Stimulated activated CD8-positive, alpha-beta memory T cell treated with anti-CD3 and anti-CD28 coated beads, Interleukin-12 subunit alpha, Interleukin-12 subunit beta, amount 100 ng/mL, for 4 hours (primary cell): ENCODE data around the gene AGBL4.

Experiments
- DNase-seq: peaks from one replicate; pipeline ENCODE4 v3.0.0-alpha.2; 2020; ENCODE audit warnings: low read depth

The AGBL4 gene

DNA sequence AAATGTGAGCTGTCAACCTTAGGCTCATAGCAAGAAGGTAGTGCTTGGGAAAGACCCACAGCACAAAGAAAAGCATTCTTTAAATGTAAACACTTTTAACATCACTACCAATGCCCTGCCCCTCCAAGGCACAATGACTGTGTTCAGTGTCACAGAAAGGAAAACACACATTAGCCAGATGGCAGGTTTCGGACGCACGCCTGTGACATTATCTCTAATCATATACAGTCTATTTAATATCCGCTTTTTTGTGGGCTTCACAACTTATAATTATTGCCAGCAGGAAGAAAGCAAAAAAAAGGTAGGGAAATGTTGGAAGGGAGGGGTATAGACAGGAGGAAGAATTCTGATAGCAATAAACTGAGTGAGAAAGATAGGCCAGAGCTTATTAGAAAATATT lies 1134.7 kb downstream of the AGBL4 start:
- DNase-seq = no peak

DNA sequence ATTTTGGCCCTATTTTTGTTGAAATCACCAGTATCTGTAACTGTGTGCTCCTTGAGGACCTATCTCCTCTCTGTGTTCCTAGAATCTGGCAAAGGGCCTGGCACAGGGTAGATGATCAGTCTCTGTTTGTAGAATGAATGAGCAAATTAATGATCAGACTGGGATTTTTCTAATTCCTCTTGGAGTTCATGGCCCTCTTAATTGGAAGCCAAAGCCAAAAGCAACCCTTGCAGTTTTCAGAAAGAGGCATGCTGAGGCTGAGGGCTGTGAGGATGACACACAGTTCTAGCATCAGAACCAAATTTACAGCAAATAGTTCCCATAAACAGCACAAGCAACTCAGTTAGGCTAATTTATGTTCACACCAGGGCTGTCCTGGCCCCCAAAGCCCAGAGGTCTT lies 1136.0 kb downstream of the AGBL4 start:
- no peak for DNase-seq

DNA sequence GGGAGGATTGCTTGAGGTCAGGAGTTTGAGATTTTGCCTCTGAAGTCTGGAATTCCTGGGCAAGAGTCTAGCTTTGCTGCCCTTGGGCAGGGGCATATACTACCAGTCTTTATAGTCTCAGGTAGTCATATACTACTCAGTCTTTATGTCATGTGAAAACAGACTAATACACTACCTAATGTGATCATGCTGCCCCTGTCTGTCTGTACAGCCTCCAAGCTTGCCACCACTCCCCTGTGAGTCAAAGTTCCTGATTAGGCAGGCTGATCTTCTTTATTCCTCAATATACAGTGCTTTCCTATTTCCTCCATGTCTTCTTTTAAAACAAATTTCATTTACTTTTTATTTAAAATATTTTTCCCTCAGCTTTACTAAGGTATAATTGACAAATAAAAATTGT lies 1141.7 kb downstream of the AGBL4 start:
- no peak for DNase-seq

DNA sequence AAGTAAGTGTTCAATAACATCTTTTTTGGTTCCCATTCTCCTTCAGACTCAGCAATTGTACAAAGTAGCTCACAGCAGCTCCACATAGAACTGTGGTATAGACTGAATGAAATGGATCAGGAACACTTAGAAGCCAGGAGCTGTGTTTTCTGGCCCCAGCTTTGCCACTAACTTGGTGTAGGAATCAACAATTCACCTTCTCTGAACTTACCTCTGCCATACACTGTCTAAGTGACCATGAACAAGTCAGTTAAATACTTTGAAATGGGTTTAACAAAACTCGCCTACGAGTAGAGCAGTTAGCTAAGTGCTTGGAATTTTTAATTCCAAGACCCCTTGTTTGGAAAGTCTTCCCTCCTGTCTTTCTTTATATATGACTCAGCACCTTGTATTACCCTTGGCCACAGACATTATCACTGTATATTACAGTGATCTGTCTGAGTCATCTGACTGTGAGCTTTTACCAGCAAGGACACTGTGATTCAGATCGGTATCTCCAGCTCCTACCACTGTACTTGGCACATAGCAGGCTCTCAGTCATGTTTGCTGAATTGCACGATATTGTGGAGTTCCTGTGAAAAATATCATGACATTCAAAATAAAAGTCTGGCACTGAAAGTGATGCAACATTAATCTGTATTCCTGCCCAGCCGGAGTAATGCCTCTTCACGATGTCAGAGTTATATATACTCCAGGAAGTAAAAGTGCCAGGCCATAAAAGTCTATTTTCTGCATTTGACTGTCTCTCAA lies 1145.4 kb downstream of the AGBL4 start:
- DNase-seq = no peak

DNA sequence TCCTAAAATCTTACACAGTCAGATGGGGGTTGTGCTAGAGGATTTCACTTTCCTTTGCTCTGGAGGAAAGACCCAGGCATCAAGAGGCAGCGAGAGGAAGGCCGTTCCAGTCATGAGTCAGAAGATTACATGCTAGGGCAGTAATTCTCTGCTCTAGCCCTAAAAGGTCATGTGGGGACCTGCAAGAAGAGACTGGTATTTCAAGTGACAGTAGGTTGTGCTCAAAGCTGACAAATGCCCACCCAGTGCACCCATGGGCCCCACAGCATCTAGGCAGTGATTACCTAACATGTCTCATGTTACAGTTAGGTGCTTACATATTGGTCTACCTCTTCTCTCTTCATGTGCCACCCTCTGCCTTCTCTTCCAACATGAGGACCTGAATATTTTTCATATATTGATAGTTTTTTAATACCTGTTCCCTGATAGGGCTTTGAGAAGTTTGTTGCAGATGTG lies 1147.4 kb downstream of the AGBL4 start:
- DNase-seq = no peak

DNA sequence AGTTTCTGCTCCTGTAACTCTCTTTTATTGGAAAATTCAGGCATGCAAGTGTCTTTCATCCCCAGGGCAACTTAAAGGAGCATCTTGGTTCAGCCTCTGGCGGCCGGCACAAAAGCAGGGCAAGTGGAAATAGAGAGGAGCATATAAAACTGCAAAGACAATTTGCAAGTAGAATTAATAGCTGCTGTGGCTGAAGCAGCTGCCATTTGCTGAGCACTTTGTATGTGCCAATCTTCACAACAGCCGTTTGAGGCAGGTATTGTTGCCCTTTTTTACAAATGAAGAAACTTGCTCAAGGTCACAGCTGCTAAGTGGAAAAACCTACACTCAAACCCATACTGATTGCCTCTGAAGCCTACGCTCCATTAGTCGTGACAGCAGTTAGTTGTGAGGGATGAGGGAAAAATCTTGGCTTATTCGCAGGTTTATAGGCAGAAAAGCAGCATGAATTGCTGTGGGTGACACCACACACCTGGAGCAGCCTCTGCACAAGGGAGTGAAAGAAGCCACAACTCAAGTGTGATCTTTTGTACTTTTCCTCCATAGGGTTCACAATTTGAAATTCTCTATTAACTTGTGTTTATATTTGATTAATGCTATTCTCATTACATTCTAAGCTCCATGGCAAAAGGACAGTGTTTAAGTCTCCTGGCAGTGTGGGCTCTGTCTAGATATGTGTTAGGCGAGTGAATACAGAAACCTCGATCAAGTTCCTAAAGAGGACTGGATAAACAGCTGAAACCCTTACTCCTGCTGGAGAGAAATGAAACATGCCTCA lies 1148.0 kb downstream of the AGBL4 start:
- DNase-seq = no peak

DNA sequence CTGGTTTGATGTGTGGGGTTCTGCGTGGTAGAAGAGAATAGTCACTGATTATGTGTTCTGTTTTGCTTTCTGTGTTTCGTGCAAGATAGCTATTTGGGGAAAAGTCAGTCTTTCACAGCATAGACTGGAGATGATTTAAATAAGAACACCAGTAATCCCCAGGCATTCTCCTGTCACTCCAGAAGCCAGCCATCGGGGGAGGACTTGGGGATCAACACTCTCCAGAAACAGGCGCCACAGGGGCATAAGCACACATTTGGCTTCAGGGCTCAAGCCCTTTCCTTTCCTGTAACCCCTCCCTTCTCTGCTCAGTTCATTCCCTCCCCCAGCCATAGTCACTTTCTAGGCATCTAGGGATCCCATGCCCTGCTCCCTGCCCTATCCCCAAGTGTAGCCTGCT lies 1149.8 kb downstream of the AGBL4 start:
- DNase-seq = no peak

DNA sequence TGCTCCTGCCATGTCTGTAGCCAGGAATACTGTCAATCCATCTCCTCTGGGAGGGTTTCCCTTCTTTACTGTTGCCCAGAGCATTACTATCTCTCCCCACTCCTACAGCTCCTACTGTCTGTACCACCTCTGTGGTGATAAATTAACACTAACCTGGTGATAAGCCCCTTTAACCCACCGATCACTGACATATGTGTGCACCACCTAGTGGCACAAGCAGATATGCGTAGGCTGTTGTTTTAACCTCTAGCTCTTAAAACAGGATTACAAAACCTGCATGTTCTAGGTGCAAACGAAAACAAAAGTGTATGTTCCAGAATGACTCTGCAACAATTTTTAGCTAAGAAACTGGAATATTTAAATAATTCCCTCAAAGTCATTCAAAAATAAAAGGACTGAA lies 1153.2 kb downstream of the AGBL4 start:
- no peak for DNase-seq

DNA sequence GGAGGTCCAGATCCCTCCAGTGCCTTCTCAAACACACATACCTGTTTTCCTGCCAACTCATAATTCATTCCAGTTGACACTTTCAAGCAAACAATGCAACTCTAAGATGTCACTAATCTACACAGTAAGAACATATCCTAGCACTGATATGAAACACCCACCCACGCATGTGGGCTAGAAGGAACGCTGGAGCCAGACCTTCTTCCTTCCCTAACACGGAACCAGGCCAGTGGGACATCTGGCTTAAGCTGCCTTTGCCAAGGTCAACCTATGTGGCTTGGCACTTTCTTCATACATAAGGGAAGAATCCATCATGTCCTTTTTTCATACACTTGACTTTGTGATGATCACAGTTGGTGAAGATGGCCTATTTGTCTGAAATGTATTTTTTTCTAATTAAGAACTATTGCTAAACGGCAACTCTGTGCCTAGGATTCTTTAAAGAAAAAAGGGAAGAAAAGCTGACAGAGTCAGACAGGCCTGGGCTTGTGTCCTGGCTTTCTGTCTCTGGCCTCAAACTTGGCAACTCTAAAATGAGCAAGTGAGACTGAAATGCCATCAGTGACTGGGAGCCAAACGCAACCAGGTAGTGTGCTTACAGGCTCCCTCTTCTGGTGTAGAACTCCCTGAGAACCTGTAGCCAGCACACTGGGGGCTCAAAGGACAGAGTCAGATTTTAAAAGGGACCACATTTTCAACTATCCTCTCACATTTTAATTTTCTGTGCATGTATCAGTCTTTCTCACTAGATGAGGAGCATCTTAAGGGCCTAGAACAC lies 1154.4 kb downstream of the AGBL4 start:
- no peak for DNase-seq

DNA sequence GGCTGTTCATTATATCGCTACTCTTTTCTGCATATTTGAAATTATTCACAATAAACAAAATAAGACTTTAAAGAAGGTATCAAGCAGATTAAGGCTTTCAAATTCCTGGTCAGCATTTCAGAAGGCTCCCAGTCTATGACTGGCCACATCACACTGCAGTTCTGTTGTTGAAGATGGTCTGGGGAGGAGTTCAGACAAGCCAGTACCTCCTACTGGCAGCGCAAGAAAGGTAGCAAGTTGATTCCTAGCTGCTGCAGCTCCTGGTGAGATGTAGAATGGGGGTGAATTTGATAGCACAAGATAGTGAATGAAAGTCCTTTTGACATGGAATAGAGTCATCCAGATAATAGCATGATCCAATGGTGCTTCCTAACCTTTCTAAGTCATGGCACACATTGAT lies 1158.8 kb downstream of the AGBL4 start:
- no peak for DNase-seq

DNA sequence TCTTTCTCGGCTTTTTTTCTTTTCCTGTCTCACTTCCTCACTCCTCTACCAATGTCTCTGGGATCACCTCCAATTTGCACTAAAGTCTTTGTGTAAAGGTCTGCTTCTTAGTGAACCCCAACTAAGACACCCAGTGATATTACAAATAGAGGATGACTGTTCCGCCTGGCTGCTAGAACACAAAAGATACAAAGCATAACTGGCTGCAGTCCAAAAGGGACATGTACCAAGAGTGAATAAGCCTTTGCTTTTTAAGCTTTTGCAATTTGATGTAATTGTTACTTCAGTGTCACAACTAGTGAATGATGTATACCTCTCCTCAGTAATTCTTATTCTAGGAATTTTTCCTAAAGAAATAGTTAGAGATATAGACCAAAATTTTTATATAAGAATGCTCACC lies 1164.3 kb downstream of the AGBL4 start:
- no peak for DNase-seq

DNA sequence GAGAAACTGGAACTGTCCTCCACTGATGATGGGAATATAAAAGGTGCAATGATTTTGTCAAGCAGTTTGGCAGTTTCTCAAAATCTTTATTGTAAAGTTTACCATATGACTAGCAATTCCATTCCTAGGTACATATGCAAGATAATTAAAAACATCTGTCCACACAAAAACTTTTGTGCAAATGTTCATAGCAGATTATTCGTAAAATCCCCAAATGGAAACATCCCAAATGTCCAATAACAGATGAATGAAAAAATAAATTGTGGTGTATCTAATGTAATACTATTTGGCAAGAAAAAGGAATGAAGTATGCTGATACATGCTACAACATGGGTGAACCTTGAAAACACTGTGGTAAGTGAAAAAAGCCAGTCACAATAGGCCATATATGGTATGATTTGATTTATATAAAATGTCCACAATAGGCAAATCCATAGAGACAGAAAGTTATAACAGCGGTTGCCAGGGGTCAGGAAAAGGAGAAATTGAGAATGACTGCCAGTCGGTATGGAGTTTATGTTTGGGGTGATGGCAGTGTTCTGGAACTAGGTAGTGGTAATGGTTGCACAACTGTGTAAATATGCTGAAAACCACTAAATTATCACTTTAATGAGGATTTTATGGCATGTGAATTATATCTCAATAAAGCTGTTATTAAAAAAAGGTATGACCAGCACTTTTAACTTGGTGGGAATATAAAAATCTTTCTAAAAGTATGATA lies 1165.4 kb downstream of the AGBL4 start:
- DNase-seq = no peak

DNA sequence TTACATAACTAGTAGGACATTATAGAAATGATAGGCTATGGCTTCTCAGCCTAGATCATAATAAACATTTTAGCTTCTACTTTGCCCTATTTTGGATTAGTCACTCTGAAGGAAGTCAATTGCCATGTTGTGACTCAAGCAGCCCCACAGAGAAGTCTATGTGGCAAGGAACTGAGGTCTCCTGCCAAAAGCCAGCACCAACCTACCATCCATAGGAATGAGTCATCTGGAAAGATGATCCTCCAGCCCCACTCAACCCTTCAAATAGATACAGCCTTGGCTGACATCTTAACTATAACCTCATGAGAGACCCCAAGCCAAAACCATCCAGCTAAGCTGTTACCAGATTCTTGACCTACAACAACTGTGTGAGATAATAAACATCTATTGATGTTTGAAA lies 1170.7 kb downstream of the AGBL4 start:
- no peak for DNase-seq

DNA sequence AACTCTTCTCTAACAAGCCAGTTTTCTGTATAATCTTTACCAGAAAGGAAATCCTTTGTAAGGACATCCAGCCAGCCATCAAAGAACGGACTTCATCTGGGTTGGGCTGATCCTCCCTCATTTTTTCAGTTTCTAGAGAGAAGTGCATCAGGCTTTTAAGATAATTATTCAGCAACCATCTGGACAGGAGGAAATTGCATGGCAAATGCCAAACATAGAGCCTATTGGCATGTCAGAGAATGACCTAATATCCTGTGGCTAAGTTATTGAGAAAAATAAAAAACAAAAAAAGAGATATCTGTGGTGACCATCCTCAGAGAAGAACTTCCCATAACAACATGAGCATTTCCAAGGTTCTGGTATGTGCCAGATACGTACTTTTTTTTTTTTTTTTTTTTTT lies 1172.1 kb downstream of the AGBL4 start:
- no peak for DNase-seq

DNA sequence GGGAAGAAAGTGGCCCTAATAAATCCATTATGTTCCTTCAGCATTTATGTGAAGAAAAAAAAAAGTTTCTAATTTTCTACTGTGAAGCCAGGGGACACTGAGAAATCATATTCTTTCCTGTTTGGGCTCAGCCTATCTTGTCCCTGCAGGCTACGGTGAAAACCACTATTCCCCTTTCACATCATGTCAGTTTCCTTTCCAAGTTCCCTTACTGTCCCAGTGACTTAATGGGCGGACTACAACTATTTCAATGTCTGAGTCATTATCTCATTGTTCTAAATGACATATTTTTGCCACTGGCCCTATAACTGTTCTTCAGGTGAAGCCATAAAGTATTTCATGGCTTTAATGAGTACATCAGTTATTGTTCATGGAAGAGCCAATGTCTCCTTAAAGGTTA lies 1175.7 kb downstream of the AGBL4 start:
- DNase-seq = no peak

DNA sequence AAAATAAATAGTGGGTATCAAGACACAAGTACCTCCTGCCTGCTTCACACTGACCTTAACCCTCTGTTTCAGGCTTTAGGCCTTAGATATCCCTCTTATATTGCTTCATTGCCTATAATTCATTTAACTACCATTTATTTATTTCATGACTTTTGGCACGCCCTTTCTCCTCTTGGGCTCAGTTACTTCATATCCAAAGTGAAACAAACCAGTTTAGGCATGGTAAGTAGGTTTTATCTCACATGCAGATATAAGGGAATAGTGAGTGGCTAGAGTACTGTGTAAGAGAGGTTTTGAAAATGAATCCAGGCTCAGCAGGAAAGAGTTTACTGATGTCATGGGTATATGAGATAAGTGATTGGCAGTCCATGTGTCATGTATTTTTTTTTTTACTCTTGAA lies 1177.3 kb downstream of the AGBL4 start:
- no peak for DNase-seq

DNA sequence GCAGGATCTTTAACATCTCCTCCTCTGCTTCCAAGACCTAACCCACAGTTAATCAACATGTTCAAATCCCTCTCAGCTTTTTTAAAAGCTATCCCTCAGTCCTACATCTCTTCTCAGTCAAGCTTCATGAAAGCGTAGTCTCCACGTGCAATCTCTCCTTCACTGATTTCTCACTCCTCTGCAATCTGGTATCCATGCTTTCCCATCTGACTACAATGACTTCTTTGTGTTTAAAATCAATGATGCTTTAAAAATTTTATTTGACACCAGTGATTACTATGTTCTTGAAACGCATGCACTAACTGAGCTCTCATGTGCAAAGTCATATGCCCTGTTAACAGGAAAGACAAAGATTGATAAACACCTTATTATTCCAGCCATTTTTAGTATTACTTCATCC lies 1179.6 kb downstream of the AGBL4 start:
- DNase-seq = no peak

DNA sequence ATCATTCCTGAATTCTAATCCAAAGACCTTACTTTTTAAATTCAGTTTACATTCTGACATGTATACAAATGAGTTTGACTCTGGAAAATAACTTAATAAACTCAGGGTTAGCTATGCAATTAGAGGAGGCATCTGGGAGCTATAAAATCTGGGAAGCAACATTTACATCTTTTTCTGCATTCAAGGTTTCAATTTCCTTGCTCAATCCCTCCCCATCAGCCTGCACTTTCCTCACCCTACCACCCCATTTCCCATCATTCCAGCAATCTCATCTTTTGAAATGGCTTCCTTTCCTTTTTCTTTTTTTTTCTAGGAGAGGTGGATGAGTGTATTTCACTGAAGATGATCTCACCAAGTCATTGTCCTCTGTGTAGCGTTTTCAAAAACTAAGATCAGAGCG lies 1181.8 kb downstream of the AGBL4 start:
- DNase-seq = no peak

DNA sequence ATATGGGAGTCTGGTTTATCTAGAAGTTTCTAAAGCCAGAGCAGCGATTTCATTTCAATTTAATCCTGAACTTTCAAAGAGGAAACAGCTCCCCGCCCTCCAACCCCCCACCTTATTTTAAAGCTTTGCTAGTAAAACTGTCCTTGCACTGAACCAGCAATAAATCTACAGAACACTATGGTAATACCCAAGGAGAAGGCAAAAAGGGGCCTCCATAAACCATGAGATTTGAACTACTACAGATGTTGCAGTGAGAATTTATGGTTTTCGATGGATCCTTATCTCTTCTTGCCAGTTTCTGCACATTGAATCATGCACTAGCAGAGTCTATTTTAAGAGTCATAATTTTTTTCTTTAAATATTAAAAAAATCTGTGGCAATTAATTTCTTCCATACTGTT lies 1182.3 kb downstream of the AGBL4 start:
- DNase-seq = no peak

DNA sequence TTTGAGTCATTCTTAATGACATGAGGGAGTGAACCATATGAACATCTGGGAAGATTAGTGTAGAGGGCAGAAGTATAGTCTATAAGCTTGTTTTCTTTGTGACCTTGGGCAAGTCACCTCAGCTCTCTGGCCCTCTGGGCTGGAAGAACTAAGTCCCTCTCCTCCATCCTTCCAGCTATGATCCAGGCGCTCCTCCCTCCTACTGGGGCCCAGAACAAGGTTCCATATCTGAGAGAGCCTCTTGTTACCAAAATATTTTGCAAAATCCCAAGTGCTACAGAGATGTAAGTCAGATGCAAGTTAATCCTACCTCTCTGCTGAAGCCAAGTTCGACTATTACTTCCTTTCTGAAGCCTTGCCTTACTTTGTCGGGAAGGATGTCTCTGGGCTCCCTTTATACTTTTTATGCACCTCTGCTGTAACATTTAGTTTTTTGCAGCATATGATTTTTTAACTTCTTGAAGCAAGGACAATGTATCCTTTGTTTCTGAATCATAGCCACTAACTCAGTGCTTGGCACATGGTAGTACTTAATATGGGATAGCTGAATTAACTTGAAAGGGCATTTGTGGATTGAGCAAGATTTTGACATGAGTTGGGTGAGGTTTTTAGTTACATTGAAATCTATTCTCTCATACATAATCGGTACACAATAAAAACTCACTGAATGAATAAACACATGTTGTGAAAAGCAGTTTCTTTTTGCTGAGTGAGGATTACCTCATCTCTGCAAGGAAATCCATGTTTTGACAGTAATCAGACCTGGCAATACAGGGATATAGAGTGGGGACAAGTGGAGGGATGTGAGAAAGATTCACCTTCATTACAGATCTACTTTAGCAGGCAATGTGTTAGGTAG lies 1192.4 kb downstream of the AGBL4 start:
- no peak for DNase-seq

DNA sequence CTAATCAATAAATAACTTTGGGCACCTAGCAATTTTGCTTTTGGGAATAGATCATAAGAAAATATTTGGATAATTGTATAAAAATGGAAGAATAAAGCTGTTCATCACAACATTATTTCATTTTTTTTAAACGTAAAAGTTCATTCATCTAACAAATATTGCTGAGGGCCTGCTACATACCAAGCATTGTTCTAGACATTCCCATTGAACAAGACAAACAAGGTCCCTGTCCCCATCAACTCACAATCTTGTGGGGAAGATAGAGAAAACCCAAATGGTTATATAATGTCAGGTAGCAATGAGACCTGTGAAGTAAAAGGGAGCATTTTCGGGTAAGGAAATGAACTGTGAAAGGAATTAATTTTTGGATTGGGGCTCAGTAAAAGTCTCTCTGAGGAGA lies 1193.0 kb downstream of the AGBL4 start:
- no peak for DNase-seq
